ENCODE results near the gene C19orf12. TPM values are rescaled to one million over a fixed set of nuclear protein-coding genes. Genes with fewer than 3 reads are reported as not detected.
"Not testable (repeated sequence)": the region's sequence is repeated elsewhere in the genome, so short reads cannot be mapped to it uniquely, and the experiment has no call there.

C19orf12 gene
- polyA plus RNA-seq, 4 donors, result 20.8 to 29.1 (median 27.0) TPM

DNA sequence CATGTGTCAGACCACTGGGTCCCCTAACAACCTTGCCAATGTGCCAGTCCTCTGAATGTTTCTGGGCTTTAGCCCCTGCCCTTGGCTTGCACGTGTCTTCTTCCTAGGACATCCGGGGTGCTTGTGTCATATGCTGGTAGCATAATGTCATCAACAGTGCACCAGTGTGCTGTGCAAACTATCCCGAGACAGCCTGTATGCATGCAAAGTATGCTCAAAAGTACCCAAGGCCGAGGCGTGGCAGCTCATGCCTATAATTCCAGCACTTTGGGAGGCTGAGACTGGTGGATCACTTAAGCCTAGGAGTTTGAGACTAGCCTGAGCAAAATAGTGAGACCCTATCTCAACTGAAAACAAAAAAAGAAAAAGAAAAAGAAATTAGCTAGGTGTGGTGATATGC is 20.8 kb upstream of the C19orf12 start:
- no peak for DNase-seq (ENCODE audit: low read depth in 4 of 4, low spot score in 2 of 4)

DNA sequence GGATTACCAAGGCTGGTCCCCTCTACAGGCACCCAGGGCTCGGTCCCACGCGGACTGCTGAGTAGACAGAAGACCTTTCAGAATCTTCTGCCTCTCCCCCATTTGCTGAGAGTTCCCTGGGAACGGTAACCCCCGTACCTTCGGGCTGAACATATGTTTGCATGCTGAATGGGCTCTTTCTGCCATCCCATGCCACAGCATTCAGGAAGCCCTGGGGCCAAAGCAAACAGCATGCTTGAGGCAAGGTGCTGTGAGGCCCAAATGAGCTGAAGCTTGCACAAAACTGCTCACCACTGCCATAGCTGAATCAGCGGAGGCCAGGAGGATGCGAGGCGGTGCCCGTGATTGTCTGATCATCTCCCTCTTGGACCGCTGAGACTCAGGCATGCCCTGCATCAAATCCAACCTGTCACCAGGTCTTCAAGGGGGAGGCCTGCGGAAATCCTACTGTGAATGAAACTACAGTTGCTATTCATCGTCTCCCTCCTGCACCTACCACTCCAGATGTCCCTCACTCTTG is 16.3 kb upstream of the C19orf12 start:
- DNase-seq (ENCODE audit: low read depth in 4 of 4, low spot score in 2 of 4), result no peak

DNA sequence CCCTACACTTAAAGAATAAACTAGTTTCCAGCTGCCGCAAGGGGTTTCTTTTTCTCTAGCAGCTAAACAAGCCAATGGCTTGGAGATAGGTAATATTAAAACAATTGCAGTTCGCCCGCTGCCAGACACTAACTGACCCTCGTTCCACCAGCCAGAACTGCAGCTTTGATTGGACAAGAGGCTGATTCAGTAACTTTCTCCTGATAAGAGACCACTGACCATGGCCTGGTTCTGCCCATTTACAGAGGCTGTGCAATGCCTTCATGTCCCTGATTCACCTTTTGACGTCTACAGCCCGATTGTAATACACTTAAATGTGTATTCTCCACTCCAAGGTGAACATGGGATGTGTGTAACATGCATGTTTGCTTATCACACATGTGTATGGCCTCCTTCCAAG is 12.8 kb upstream of the C19orf12 start:
- DNase-seq (ENCODE audit: low read depth in 4 of 4, low spot score in 2 of 4), result no peak

DNA sequence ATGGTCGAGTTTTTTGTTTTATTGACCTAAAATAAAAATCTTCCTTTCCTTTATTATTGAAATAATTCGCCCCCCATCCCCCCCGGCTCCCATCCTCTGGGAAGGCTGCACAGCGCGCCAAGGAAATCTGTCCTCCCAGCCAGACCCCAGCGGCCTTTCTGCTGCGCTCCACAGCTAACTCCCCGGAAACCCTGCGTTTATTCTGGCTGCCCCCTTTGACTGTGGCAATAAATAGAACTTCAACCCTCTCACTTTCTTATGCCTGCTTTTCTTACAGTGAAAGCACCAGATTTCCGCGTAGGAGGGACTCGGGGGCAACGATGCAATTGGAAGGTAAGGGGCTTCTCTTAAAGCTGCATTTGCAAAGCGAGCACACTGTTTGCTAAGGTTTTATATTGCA is 9.7 kb upstream of the C19orf12 start:
- peak in 3 of 4 donors; percentile 29 to 34 (median 34) for DNase-seq (ENCODE audit: low read depth in 4 of 4, low spot score in 2 of 4)

DNA sequence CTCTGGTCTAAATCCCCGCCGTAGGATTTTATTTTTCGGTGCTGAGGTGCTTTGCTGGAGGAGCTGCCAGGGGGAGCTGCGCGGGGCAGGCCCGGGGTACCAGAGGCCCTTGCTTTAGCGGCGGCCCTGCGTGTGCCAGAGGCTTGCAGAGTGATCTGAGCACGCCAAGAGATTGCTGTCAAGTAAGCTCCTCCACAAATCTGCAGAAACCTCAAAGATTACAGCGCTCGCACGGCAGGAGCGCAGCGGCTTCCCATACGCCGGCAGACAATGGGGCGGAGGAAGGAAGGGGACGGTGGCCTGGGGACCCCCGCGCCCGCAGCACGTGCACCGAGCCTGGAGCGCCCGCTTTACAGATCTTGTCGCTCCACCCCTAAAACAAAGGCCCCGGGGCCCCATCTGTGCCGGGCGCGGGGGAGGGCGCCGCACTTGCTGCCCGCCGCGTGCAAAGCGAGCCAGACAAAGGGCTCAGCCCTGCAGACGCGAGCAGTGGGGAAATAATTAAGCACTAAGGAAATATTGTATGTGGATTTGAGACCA is 9.1 kb upstream of the C19orf12 start:
- peak in 1 of 4 donors; percentile 18 for DNase-seq (ENCODE audit: low read depth in 4 of 4, low spot score in 2 of 4)

DNA sequence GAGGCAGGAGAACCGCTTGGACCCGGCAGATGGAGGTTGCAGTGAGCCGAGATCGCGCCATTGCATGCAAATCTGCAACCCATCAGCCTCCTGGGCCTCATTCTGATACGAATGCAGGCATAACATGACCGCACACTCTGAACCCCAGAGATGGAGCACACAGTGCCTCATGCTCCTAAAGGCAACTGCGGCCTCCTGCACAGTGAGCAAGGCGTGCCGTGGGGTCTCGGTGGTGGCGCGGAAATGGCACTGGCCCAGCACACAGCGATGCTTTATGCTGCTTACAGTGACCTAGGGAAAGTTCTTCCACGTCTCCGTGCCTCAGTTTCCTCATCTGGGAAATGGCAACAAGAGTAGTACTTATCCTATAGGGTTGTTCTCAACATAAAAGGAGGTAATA is 2.0 kb upstream of the C19orf12 start:
- DNase-seq (ENCODE audit: low read depth in 4 of 4, low spot score in 2 of 4), result no peak

DNA sequence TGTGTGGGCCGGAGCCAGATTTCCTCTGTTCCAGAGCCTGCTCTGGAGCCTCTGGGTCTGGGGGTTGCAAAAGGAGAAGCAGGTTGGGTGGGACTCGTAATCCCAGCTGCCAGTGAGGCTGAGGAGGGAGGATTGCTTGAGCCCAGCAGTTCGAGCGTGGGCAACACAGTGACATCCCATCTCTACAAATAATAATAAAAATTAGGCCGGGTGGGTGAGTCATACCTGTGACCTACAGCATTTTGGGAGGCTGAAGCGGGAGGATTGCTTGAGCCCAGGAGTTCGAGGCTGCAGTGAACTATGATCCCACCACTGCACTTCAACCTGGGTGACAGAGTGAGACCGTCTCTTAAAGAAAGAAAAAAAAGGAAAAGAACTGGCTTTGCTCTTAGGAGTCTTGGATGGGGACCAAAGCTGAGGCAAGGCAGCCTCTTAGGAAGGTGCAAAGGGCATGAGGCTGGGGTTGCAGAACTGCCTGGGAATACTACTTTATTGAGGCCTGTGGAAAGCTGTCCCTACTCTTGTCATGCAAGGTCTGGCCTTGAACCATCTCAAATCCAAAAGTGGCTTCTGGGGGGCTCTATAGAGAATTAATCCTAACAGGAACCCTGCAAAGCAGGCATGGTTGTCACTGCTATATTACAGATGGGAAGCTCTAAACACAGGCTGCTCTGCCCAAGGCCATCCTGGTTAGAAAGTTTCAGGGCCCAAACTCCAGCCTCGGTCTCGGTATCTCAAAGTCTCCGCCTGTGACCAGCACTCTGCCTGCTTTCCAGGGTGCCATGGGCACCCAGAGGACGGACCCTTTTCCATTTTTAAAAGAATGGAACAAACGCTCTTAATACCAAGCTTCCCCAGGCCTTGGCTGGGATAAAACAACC is 880 bp upstream of the C19orf12 start:
- no peak for DNase-seq (ENCODE audit: low read depth in 4 of 4, low spot score in 2 of 4)

DNA sequence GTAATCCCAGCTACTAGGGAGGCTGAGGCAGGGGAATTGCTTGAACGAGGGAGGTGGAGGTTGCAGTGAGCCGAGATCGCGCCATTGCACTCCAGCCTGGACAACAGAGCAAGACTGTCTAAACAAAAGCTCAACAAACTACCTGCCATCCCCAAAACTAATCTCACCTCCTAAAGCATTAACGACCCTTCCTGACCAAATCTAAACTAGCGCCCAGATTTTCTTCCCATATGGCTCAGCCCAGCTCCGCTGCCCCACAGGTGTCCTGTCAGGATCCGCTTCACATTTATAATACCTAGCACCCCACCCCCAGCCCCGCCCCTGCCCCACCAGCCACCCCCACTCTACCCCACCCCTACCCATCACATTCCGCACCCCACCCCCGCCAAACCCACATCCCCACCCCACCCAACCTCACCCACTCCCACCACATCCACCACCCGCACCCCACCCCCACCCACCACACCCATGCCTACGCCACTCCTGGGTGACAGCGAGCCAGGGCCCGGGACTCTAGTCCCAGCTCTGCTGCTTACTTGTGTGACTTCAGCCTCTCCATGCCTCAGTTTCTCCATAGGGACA is 599 bp downstream of the C19orf12 start:
- no peak for DNase-seq (ENCODE audit: low read depth in 4 of 4, low spot score in 2 of 4)

DNA sequence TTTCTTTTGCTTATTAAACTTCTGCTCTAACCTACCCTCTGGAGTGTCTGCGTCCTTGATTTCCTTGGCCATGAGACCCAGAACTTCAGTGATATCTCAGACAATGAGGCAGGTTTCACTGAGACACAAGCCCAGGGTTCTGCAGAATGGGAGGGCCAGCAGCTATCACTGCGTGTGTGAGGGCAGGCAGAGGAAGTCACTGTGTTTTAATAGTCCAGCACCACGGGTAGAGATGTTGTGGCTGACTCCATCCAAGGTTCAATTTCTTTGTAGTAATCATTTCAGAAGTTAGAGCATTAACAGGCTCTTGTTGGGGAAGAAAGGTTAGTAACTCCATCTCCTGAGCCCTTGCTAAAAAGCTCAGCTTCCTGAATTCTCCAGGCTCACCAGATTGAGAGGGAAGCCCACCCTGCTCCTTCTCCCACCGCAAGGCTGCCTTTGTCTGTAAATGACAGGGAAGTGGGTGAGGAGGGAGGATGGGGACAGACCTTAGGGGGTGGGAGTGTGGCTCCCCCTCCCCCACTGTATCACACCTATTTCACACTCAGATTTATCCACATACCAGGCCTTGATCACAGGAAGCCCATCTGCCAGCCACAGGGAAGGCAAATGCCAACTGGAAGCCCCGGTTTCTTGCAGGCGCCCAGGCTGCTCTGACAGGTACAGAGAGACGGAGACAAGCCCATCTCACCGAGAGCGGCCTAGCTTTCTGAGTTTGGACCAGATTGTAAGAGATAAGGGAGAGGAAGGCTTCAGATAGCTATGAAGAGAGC is 2.1 kb downstream of the C19orf12 start:
- no peak for DNase-seq (ENCODE audit: low read depth in 4 of 4, low spot score in 2 of 4)

DNA sequence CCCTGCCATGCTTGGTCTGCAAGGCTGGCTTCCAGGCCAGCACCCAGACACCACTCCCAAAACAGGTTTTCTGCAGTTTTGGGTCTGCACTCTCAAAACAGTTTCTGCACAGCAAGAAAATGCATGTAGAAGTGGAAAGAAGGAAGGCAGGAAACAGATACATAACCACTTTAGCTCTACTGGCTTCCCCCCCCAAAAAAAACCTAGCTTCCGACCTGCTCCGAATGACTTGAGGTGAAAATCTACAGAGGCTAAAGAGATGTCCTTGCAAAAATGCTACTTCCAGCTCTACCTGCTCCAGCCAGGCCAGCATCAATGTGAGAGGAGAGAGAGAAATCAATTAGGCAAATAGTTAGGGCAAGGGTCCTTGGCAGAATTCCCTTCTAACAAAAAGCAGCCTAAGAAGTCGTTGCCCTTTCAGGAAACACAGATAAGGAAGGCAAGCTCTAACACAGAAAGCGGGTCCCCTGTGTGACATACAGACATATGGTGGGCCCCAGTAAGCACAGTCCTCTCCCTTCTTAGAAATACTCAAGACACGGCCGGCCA is 3.4 kb downstream of the C19orf12 start:
- DNase-seq (ENCODE audit: low read depth in 4 of 4, low spot score in 2 of 4), result no peak

DNA sequence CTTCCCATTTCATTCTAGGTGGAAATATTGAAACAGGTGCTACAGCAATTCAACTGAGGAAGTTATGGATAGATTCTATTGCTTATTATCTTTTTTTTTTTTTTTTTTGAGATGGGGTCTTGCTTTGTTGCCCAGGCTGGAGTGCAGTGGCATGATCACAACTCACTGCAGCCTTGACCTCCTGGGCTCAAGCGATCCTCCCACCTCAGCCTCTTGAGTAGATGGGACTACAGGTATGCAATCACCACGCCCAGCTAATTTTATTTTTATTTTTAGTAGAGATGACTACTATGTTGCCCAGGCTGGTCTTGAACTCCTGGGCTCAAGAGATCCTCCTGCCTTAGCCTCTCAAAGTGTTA is 5.6 kb downstream of the C19orf12 start:
- not testable (repeated sequence) for DNase-seq (ENCODE audit: low read depth in 4 of 4, low spot score in 2 of 4)

DNA sequence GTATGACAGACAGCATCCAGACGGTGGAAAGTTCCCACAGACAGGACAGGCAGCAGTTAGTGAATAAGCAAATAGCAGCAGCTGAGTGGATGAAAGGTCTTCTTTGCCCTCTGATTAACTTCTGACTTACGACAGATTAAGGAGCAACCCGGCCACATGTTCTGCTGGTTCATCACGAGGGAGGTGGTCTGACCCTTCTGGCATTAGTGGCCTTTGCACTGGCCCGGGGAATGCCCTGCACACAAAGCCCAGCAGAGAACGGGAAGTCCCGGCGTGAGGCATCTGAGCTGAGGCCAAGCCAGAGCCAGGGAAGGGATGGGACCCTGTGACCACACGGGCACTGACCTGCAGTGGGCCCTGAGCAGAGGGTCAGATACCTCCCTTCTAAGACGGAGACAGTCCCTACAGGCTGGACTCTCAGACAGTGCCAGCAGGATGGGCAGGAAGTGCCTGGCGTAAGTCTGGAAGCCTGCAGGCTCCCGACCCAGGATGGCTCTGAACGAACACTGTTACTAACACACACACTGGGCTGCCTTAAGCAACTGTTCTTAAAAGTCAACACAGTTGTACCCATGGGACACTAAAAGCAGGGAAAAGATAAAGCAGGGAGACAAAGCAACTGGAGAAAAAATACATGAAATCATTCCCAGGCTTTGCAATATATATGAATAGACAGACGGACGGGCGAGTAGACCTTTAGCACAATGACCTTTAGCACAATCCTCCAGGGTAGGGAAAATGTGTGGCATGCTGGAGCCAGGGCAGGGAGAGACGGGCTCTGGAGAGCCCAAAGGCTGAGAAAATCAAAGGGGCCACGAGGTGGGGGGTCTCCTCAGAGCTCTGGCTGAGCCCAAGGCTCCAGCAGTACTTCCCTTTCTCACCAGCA is 6.3 kb downstream of the C19orf12 start:
- no peak for DNase-seq (ENCODE audit: low read depth in 4 of 4, low spot score in 2 of 4)

DNA sequence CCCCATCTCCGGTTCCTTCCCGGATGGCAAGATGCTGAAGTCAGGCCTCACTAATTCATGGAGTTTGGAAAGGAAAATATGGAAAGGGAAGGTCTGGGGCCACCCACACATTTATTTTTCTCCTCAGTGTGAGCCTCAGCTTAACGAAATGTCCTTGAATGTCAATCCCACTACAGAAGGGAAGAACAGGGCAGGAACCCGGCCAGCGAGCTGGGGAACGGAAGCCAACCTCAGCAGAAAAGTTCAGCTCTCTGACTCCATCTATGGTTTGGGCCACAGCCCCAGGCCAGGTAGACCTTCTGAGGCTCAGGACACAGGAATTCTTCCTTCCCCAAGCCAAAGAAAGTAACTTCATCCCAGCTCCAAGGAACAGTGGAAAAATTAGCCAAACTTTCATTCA is 8.4 kb downstream of the C19orf12 start:
- no peak for DNase-seq (ENCODE audit: low read depth in 4 of 4, low spot score in 2 of 4)

DNA sequence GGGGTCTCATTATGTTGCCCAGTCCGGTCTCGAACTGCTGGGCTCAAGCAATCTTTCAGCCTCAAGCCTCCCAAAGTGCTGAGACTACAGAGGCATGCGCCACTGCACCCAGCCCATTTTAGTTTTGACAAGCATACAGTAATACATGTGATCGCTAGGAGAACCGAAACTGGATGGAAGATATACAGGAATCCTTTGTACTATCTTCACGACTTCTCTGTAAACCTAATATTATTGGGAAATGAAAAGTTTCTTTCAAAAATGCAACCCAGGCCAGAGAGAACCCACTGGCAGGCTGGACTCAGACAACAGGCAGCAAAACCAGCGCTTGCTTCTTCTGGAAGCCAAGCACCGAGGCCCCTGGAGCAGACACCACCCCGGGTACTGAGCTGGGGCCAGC is 9.4 kb downstream of the C19orf12 start:
- DNase-seq (ENCODE audit: low read depth in 4 of 4, low spot score in 2 of 4), result no peak

DNA sequence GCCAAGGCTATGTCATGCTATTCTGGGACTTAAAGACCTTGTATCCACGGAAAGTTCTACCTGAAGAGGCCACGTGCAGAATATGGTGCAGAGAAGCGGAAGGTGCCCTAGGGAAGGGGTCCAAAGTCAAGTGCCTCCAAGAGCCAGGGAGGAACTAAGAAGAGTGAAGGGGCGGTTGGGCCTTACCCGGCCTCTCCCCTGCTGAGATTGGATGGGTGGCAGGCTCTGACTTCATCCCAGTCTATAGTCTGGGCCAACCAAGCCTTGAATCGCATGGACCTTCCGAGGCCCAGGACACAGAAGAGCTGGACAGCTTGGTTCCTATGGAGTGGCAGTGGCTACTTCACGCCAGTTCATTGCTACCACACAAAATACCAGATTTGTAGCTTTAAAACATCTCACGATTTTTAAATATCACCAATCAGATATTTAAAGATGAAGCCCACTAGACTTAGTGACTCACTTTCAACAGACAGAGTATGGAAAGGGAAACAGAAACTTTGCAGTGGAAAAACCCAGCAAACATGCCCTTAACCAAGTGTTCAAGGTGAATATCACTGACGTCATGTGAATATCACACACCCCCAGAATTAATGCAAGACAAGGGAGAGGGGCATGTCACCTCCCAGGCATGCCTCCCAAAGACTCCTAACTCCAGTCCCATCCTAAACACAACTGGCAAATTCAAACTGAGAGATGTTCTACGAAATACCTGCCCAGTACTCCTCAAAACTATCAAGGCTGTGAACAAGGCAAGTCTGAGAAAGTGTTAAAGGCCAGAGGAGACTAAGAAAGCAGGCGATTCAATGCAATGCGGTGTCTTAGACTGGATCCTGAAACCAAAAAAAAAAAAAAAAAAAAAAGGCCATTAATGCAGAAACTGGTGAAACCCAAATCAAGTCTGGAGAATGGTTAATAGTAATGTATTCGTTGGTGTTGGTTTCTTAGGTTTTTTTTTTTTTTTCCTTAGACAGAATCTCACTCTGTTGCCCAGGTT is 10.2 kb downstream of the C19orf12 start:
- DNase-seq (ENCODE audit: low read depth in 4 of 4, low spot score in 2 of 4), result no peak

DNA sequence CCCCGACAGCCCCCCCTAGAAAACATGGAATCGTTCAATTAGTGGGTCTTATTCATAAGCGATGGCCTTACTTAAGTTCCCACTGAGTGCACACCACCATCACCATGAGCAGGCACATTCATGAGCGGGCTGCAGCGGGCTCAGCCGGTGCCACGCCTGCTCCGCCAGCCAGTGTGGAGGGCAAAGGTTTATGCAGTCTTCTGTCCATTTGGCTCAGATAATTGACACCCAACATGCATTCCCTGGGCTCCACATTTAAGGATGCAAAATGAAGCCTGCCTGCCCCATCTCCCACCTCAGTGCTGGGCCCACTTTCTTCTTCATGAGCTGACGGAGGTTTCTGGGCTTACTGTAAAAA is 12.1 kb downstream of the C19orf12 start:
- DNase-seq (ENCODE audit: low read depth in 4 of 4, low spot score in 2 of 4), result no peak

DNA sequence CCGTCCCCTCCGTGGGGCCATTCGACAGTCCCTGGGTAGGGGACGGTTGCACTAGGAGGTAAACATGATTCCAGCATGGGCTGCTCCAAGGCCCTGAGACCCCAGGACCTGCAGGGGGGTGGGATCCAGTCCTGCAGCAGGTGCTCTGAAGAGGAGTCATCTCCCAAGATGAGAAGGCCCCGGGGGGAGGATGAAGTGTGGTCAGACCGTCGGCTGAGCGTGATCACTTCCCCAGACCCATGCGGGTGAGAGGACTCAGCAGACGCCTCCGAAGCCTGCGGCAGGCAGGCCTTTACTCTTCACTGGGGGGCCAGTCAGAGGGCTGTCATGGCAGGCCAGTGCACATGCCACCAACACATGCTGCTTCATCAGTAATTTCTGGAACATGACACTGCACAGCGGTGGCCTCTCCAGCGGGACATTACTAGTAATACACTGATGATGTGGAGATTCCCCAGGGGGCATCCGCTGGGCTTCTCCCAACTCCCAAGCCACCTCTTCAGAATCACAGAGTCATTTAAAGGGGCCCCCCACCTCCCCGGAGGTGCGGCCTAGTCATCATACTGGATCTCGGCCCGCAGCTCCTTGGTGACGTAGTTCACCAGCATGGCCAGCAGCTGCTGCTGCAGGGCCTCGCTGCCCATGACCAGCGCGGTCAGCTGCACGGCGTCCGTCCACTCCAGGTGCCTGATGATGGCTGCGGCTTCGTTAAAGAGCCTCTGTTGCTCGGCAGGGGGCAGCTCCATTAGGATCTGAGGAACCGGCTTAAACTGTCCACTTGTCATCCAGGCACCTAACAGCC is 12.7 kb downstream of the C19orf12 start:
- no peak for DNase-seq (ENCODE audit: low read depth in 4 of 4, low spot score in 2 of 4)

DNA sequence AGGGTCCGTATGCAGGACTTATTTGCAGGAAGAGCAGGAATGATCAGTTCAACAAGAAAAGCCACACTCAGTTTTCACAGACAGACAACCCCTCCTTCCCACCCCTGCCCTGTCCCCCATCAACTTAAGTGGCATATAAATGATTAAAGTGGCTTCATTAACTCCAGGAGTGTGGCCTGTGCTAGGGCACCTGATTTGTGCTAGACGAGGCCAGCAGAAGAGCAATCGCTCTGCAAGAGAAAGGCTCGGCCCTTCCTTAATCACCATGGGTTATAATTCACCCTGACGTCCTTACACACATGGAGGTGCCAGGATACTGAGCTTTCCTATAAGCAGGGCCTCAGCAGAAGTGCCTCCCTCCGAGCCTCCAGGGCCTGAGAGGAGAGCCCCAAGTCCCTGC is 14.6 kb downstream of the C19orf12 start:
- DNase-seq (ENCODE audit: low read depth in 4 of 4, low spot score in 2 of 4), result no peak
